IMR-90 (cell line): Measurements from ENCODE around the gene SRC. TPM values are rescaled to one million over a fixed set of nuclear protein-coding genes. Genes with fewer than 3 reads are reported as not detected.

Source experiments
- ATAC-seq: fragments of 200-7000 bp; cut with Tn5 transposase; 2 replicates; pipeline ENCODE4 v1.9.1; 2020; ENCODE audit warnings: low read depth, mild to moderate bottlenecking, moderate library complexity
- BruUV-seq: library from RNA; stranded (reverse); fragments of 400-500 nt; replicated peaks from 2 replicates; lab custom pipeline; 2021; lab: Mats Ljungman, UMichigan
- CTCF ChIA-PET: fragments of 300-600 bp; formaldehyde crosslinking; extraction: SDS; loops from one replicate; lab custom pipeline; 2021; ENCODE audit warnings: antibody characterized with exemption; lab: Yijun Ruan, JAX
- POLR2A ChIA-PET: fragments of 300-600 bp; sonication (Branson Sonifier 250); formaldehyde crosslinking; loops from one replicate; lab custom pipeline; 2022; ENCODE audit warnings: antibody characterized with exemption; ENCODE audit not compliant: unreplicated experiment; lab: Charles Lee
- DNase-seq: peaks from one replicate; pipeline ENCODE4 v3.0.0; 2013
- H2AFZ ChIP-seq: replicated peaks from 2 replicates; pipeline ENCODE3; 2013; ENCODE audit warnings: low read length, mild to moderate bottlenecking; ENCODE audit not compliant: poor library complexity
- H2AK5ac ChIP-seq: 2 replicates; pipeline ENCODE4 v1.6.1; 2013; ENCODE audit warnings: low read depth, low read length, inconsistent platforms
- H2AK9ac ChIP-seq: replicated peaks from 2 replicates; pipeline ENCODE3; 2013; ENCODE audit warnings: mild to moderate bottlenecking, low read depth, low read length, moderate library complexity; ENCODE audit not compliant: poor library complexity
- H2BK120ac ChIP-seq: 2 replicates; pipeline ENCODE4 v1.6.1; 2013; ENCODE audit warnings: low read depth, low read length, inconsistent platforms
- H2BK15ac ChIP-seq: 3 replicates; pipeline ENCODE4 v1.6.1; 2013; ENCODE audit warnings: low read depth, low read length, inconsistent platforms
- H2BK20ac ChIP-seq: 2 replicates; pipeline ENCODE4 v1.6.1; 2013; ENCODE audit warnings: low read depth, mild to moderate bottlenecking, inconsistent platforms, low read length, moderate library complexity
- H2BK5ac ChIP-seq: 2 replicates; pipeline ENCODE4 v1.6.1; 2013; ENCODE audit warnings: mild to moderate bottlenecking, low read depth, low read length, inconsistent platforms; ENCODE audit not compliant: poor library complexity, severe bottlenecking
- H3K14ac ChIP-seq: replicated peaks from 2 replicates; pipeline ENCODE4 v1.6.1; 2013; ENCODE audit warnings: low read depth, low read length, inconsistent platforms
- H3K18ac ChIP-seq: 2 replicates; pipeline ENCODE4 v1.6.1; 2013; ENCODE audit warnings: low read depth, low read length, control low read depth
- H3K23ac ChIP-seq: 2 replicates; pipeline ENCODE4 v1.6.1; 2013; ENCODE audit warnings: low read depth, low read length, inconsistent platforms
- H3K27ac ChIP-seq: 2 replicates; pipeline ENCODE4 v1.5.1; 2013; ENCODE audit warnings: mild to moderate bottlenecking, control low read depth, low read length; ENCODE audit not compliant: insufficient read depth
- H3K27me3 ChIP-seq: 2 replicates; pipeline ENCODE4 v1.6.1; 2013; ENCODE audit warnings: low read length; ENCODE audit not compliant: control insufficient read depth, insufficient read depth
- H3K36me3 ChIP-seq: 2 replicates; pipeline ENCODE4 v1.6.1; 2013; ENCODE audit warnings: low read length, mixed read lengths; ENCODE audit not compliant: control insufficient read depth, insufficient read depth
- H3K4ac ChIP-seq: 2 replicates; pipeline ENCODE4 v1.6.1; 2013; ENCODE audit warnings: low read depth, low read length, inconsistent platforms
- H3K4me1 ChIP-seq: 2 replicates; pipeline ENCODE4 v1.6.1; 2013; ENCODE audit warnings: low read length, mixed read lengths; ENCODE audit not compliant: control insufficient read depth, insufficient read depth
- H3K4me2 ChIP-seq: 2 replicates; pipeline ENCODE4 v1.6.1; 2013; ENCODE audit warnings: low read depth, mild to moderate bottlenecking, control low read depth, low read length, moderate library complexity
- H3K4me3 ChIP-seq: 2 replicates; pipeline ENCODE4 v1.5.1; 2013; ENCODE audit warnings: low read depth, mild to moderate bottlenecking, control low read depth, low read length, moderate library complexity; ENCODE audit not compliant: insufficient read depth
- H3K56ac ChIP-seq: 2 replicates; pipeline ENCODE4 v1.6.1; 2013; ENCODE audit warnings: low read length, inconsistent platforms; ENCODE audit not compliant: insufficient read depth; ENCODE audit errors: extremely low read depth
- H3K79me1 ChIP-seq, 2 experiments: 2 replicates each; pipeline ENCODE4 v1.6.1; 2013; ENCODE audit warnings: low read length in 2 of 2, inconsistent platforms in 1 of 2, low read depth in 1 of 2
- H3K9ac ChIP-seq: 2 replicates; pipeline ENCODE4 v1.6.1; 2013; ENCODE audit warnings: low read depth, low read length, control low read depth
- H3K9me1 ChIP-seq: 2 replicates; pipeline ENCODE4 v1.6.1; 2013; ENCODE audit warnings: low read length, inconsistent platforms; ENCODE audit not compliant: insufficient read depth
- H3K9me3 ChIP-seq: 2 replicates; pipeline ENCODE4 v1.6.1; 2013; ENCODE audit warnings: low read length; ENCODE audit not compliant: control insufficient read depth, insufficient read depth
- H4K20me1 ChIP-seq: 2 replicates; pipeline ENCODE4 v1.6.1; 2013; ENCODE audit warnings: low read length, inconsistent platforms; ENCODE audit not compliant: insufficient read depth
- H4K5ac ChIP-seq: 2 replicates; pipeline ENCODE4 v1.6.1; 2013; ENCODE audit warnings: mild to moderate bottlenecking, low read depth, low read length, control low read depth
- H4K8ac ChIP-seq, 2 experiments: 2 replicates each; pipeline ENCODE4 v1.6.1; 2013; ENCODE audit warnings: low read depth in 2 of 2, low read length in 2 of 2, control low read depth in 1 of 2, inconsistent platforms in 1 of 2
- H4K91ac ChIP-seq: 2 replicates; pipeline ENCODE4 v1.6.1; 2013; ENCODE audit warnings: low read depth, low read length, inconsistent platforms; ENCODE audit not compliant: insufficient read depth
- BHLHE40 ChIP-seq: fragments of 150-350 bp; IDR thresholded peaks from 2 replicates; pipeline ENCODE4 v1.6.1; 2016; ENCODE audit warnings: mild to moderate bottlenecking, low read depth, low read length
- CEBPB ChIP-seq: IDR thresholded peaks from 2 replicates; pipeline ENCODE4 v1.6.1; 2012; ENCODE audit warnings: low read depth, low read length, improper control_type of control experiment
- CHD1 ChIP-seq: IDR thresholded peaks from 2 replicates; pipeline ENCODE4 v1.6.1; 2012; ENCODE audit warnings: low read depth, low read length, improper control_type of control experiment
- CTCF ChIP-seq: conservative IDR thresholded peaks from 2 replicates; pipeline ENCODE4 v1.5.1; 2012; ENCODE audit warnings: mild to moderate bottlenecking, low read depth, low read length, improper control_type of control experiment
- ELK1 ChIP-seq: fragments of 150-350 bp; IDR thresholded peaks from 2 replicates; pipeline ENCODE4 v1.6.1; 2016; ENCODE audit warnings: low read depth, mild to moderate bottlenecking, low read length, moderate library complexity, borderline replicate concordance
- FOS ChIP-seq: fragments of 150-350 bp; IDR thresholded peaks from 2 replicates; pipeline ENCODE4 v1.6.1; 2016; ENCODE audit warnings: low read depth, low read length
- MAFK ChIP-seq: IDR thresholded peaks from 2 replicates; pipeline ENCODE4 v1.6.1; 2012; ENCODE audit warnings: low read depth, low read length, improper control_type of control experiment
- MAZ ChIP-seq: IDR thresholded peaks from 2 replicates; pipeline ENCODE4 v1.6.1; 2012; ENCODE audit warnings: low read depth, mild to moderate bottlenecking, low read length, improper control_type of control experiment, moderate library complexity, borderline replicate concordance
- MXI1 ChIP-seq: IDR thresholded peaks from 2 replicates; pipeline ENCODE4 v1.6.1; 2012; ENCODE audit warnings: low read depth, mild to moderate bottlenecking, low read length, moderate library complexity, borderline replicate concordance
- NFE2L2 ChIP-seq: fragments of 150-350 bp; IDR thresholded peaks from 2 replicates; pipeline ENCODE4 v1.6.1; 2016; ENCODE audit warnings: low read depth, mild to moderate bottlenecking, low read length
- POLR2A ChIP-seq: IDR thresholded peaks from 2 replicates; pipeline ENCODE4 v1.6.1; 2012; ENCODE audit warnings: mild to moderate bottlenecking, low read depth, low read length
- RAD21 ChIP-seq: IDR thresholded peaks from 2 replicates; pipeline ENCODE4 v1.6.1; 2012; ENCODE audit warnings: low read length, improper control_type of control experiment
- RCOR1 ChIP-seq: IDR thresholded peaks from 2 replicates; pipeline ENCODE4 v1.6.1; 2012; ENCODE audit warnings: mild to moderate bottlenecking, low read length, improper control_type of control experiment; ENCODE audit not compliant: insufficient replicate concordance
- RFX5 ChIP-seq: IDR thresholded peaks from 2 replicates; pipeline ENCODE4 v1.8.0; 2012; ENCODE audit warnings: low read depth, mild to moderate bottlenecking, low read length, moderate library complexity
- SMC3 ChIP-seq: fragments of 150-350 bp; IDR thresholded peaks from 2 replicates; pipeline ENCODE4 v1.6.1; 2016; ENCODE audit warnings: low read depth, mild to moderate bottlenecking, antibody characterized with exemption, low read length, moderate library complexity
- USF2 ChIP-seq: fragments of 150-350 bp; IDR thresholded peaks from 2 replicates; pipeline ENCODE4 v1.6.1; 2017; ENCODE audit warnings: mild to moderate bottlenecking, antibody characterized with exemption, low read length, low read depth
- WGBS, 2 experiments: methylation state at CpG; one replicate each; pipeline versions ENCODE4 v1.1.5 to v1.1.7; 2013; ENCODE audit warnings: missing lambda C conversion rate in 2 of 2; ENCODE audit not compliant: insufficient read length in 1 of 2; ENCODE audit errors: extremely low coverage in 2 of 2; 5-methylcytosine and 5-hydroxymethylcytosine counted together
- dilution Hi-C: fragments of 300-500 bp; cut with HindIII; formaldehyde crosslinking; loops from one replicate; pipeline ENCODE4 v1.14.3; 2018; ENCODE audit warnings: low sequenced_read_pairs; ENCODE audit not compliant: unreplicated experiment
- in situ Hi-C: fragments of 300-500 bp; cut with MboI; formaldehyde crosslinking; loops from 3 replicates; pipeline ENCODE4 v1.14.3; 2019; ENCODE audit warnings: low sequenced_read_pairs, inconsistent platforms, mixed read lengths
- intact Hi-C: fragments of 100-400 bp; cut with micrococcal nuclease; formaldehyde crosslinking; loops from 2 replicates; pipeline ENCODE4 v1.10.0; 2022
- polyA plus RNA-seq, 3 experiments: library from polyadenylated mRNA; depleted of rRNA; stranded (reverse); fragments of >200 nt; gene quantifications; 2 replicates each; pipeline ENCODE4 v1.2.3, GENCODE V29; 2012; ENCODE audit warnings: low replicate concordance in 1 of 3
- total RNA-seq: library from RNA; depleted of rRNA; stranded (reverse); fragments of >200 nt; gene quantifications from 2 replicates; pipeline ENCODE4 v1.2.3, GENCODE V29; 2012

Gene SRC
- total and polyA plus RNA-seq, 2 of the 4 experiments (the other 2 are of a cell fraction): 7.0 to 24.2 TPM

- H3K4ac ChIP-seq: no peak overlapping the region
- H3K23ac ChIP-seq: no peak overlapping the region
- H3K4me1 ChIP-seq: no peaks in the 10 kb centered on the region
- no peak overlapping the region for H4K91ac ChIP-seq
- ChIA-PET POLR2A (no interaction called here), CTCF (no interaction called here)
- no peak overlapping the region for H4K8ac ChIP-seq
- H3K14ac ChIP-seq: no peak overlapping the region
- 100% methylated on average over 8 of the region's 22 CpGs; no CpG with 5 or more reads in 1 of the 2 experiments for WGBS, 2 experiments
- H3K56ac ChIP-seq: no peak overlapping the region
- H2AFZ ChIP-seq: no peak overlapping the region
- intact Hi-C loops: no loop called here
- H3K27me3 ChIP-seq: no peaks in the 10 kb centered on the region
- no peaks in the 10 kb centered on the region for H3K9me3 ChIP-seq
- peaks cover 16% of the 10 kb centered on the region for H4K20me1 ChIP-seq
- H4K5ac ChIP-seq: no peak overlapping the region
- in situ Hi-C loops: loop anchor here (5.0 kb wide), 1 partner anchor 133 kb away; the partner anchor contains the start of gene BLCAP
- no peak overlapping the region for H3K9ac ChIP-seq
- no peak overlapping the region for H2BK120ac ChIP-seq
- no peak overlapping the region for H2AK9ac ChIP-seq
- H2BK15ac ChIP-seq: no peak overlapping the region
- H3K18ac ChIP-seq: no peak overlapping the region
- H3K36me3 ChIP-seq: peaks cover 34% of the 10 kb centered on the region
- no peak overlapping the region for H3K4me2 ChIP-seq
- H3K27ac ChIP-seq: no peak overlapping the region
- no peak overlapping the region for H3K4me3 ChIP-seq
- TF ChIP-seq MAZ (no peak), ELK1 (no peak), SMC3 (no peak), CEBPB (no peak), NFE2L2 (no peak), MXI1 (no peak), FOS (no peak), BHLHE40 (no peak), RAD21 (no peak), CHD1 (no peak), RCOR1 (no peak), RFX5 (no peak), MAFK (no peak), USF2 (no peak), POLR2A (no peak), CTCF (no peak)
- no peaks in the 10 kb centered on the region; a peak in 1 of 4 replicates for H3K79me1 ChIP-seq
- dilution Hi-C loops: no loop called here
- H2BK20ac ChIP-seq: no peak overlapping the region
- no peaks in the 10 kb centered on the region for H3K9me1 ChIP-seq
- BruUV-seq: no TSS peak
- no peak overlapping the region; the same call in 1 of the 2 replicates for H2AK5ac ChIP-seq
- no peak for ATAC-seq
- H2BK5ac ChIP-seq: no peak overlapping the region
- no peak for DNase-seq
Observed at GRCh38 chr20:37393863-37394542, 48.1 kb downstream of the SRC start.
